MM.1S (cell line): ENCODE results near the gene DTX3.

Experiments
- DNase-seq: peaks from one replicate; pipeline ENCODE4 v3.0.0-alpha.2; 2015
- H2AFZ ChIP-seq: fragments of 300-600 bp; sonication (generic); 2 replicates; pipeline ENCODE4 v1.6.0; 2016; ENCODE audit warnings: antibody characterized with exemption, low read length
- H3F3A ChIP-seq: fragments of 300-600 bp; sonication (generic); 2 replicates; pipeline ENCODE4 v1.6.1; 2016; ENCODE audit warnings: mild to moderate bottlenecking, antibody characterized with exemption, low read length, moderate library complexity, mixed read lengths; ENCODE audit not compliant: insufficient read depth
- H3K27ac ChIP-seq: fragments of 300-600 bp; sonication (generic); 2 replicates; pipeline ENCODE4 v1.5.1; 2016; ENCODE audit warnings: mild to moderate bottlenecking, low read length
- H3K27me3 ChIP-seq: fragments of 300-600 bp; sonication (generic); replicated peaks from 2 replicates; pipeline ENCODE4 v1.6.0; 2016; ENCODE audit warnings: low read length; ENCODE audit not compliant: insufficient read depth
- H3K36me3 ChIP-seq: fragments of 300-600 bp; sonication (generic); replicated peaks from 2 replicates; pipeline ENCODE4 v1.6.1; 2016; ENCODE audit warnings: mild to moderate bottlenecking, low read length, mixed read lengths; ENCODE audit not compliant: insufficient read depth
- H3K4me1 ChIP-seq: fragments of 300-600 bp; sonication (generic); 2 replicates; pipeline ENCODE4 v1.6.1; 2016; ENCODE audit warnings: low read length, mixed read lengths
- H3K4me2 ChIP-seq: fragments of 300-600 bp; sonication (generic); 2 replicates; pipeline ENCODE4 v1.6.0; 2016; ENCODE audit warnings: low read depth, low read length
- H3K4me3 ChIP-seq: fragments of 300-600 bp; sonication (generic); 2 replicates; pipeline ENCODE4 v1.5.1; 2016; ENCODE audit warnings: low read length, mixed read lengths
- H3K79me2 ChIP-seq: fragments of 300-600 bp; sonication (generic); 2 replicates; pipeline ENCODE4 v1.6.1; 2016; ENCODE audit warnings: mixed run types, low read length, mixed read lengths
- H3K9ac ChIP-seq: fragments of 300-600 bp; sonication (generic); 2 replicates; pipeline ENCODE4 v1.6.1; 2016; ENCODE audit warnings: low read length, mixed read lengths
- H3K9me2 ChIP-seq: fragments of 300-600 bp; sonication (generic); replicated peaks from 2 replicates; pipeline ENCODE4 v1.6.1; 2016; ENCODE audit warnings: mild to moderate bottlenecking, low read length, mixed read lengths; ENCODE audit not compliant: insufficient read depth
- H3K9me3 ChIP-seq: fragments of 300-600 bp; sonication (generic); replicated peaks from 2 replicates; pipeline ENCODE4 v1.6.1; 2016; ENCODE audit warnings: mild to moderate bottlenecking, low read length, mixed read lengths; ENCODE audit not compliant: insufficient read depth
- H4K20me1 ChIP-seq: fragments of 300-600 bp; sonication (generic); 2 replicates; pipeline ENCODE4 v1.6.1; 2016; ENCODE audit warnings: mild to moderate bottlenecking, low read length, moderate library complexity, mixed read lengths; ENCODE audit not compliant: insufficient read depth
- EZH2 ChIP-seq: fragments of 300-600 bp; sonication (generic); optimal IDR thresholded peaks from 2 replicates; pipeline ENCODE3; 2017; ENCODE audit warnings: low read depth, mild to moderate bottlenecking, antibody characterized with exemption, low read length, mixed read lengths
- EZH2phosphoT487 ChIP-seq: fragments of 300-600 bp; sonication (generic); IDR thresholded peaks from 2 replicates; pipeline ENCODE4 v1.6.1; 2018; ENCODE audit warnings: antibody characterized with exemption, low read length
- TF ChIP-seq, protein P1 (sequence below): fragments of 300-600 bp; sonication (generic); IDR thresholded peaks from 2 replicates; pipeline ENCODE4 v1.5.1; 2016; ENCODE audit warnings: antibody characterized with exemption, low read length, mixed read lengths

Gene DTX3

DNA sequence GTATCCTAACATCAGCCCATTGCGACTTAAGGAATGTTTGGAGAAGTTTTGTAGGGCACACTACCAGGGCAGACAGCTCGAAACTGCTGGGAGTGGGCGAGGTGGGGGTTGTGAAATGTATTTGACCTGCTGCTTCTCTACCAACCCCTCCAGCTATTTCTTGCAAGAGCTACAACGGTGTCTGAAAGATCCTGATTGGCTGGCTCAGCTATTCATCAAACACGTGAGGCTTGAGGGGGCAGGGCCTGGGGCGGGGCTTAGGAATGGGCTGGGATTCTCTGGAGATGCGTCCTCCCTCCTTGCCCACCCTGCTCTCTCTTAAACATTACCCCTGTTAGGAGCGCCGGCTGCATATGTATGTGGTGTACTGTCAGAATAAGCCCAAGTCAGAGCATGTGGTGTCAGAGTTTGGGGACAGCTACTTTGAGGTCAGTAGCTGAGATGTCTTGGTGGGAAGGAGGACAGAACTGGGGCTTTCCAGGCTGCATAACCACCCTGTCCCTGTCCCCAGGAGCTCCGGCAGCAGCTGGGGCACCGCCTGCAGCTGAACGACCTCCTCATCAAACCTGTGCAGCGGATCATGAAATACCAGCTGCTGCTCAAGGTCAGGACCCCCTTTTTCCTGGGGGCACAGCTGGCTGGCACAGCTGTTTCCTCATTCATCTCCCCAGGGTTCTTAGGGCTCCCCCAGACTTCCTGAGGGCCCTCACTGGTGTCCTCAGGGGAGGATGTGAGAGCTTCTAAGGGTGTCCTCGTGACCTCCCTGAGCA, 9.7 kb downstream of the DTX3 start:
- DNase-seq, result peak; percentile 30
- H3K9ac ChIP-seq, result no peak overlapping the region

DNA sequence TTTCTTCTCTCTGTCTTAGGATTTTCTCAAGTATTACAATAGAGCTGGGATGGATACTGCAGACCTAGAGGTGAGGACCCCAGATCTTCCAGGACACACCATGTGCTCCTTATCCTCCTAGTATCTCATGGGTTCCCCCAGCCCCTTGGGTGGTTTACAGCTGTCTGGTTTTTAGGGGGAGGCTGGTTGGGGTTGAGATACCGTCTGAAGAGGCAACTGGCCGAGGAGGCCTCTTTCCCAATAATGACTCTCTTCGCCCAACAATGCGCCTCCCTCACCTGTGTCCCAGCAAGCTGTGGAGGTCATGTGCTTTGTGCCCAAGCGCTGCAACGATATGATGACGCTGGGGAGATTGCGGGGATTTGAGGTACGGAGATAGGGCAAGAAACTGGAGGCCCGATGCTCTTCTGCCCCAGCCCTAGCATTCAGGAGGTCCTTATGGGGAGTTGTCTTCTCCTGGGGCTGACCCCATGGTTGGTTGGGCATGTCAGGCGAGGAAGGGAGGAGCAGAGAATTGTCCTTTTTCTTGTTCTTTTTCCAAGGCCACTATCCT, 10.4 kb downstream of the DTX3 start:
- H3K4me3 ChIP-seq, result no peak overlapping the region
- no peaks in the 10 kb centered on the region for H3F3A ChIP-seq
- H3K79me2 ChIP-seq, result no peaks in the 10 kb centered on the region
- no peaks in the 10 kb centered on the region for H3K36me3 ChIP-seq
- H3K4me2 ChIP-seq, result no peak overlapping the region
- no peaks in the 10 kb centered on the region for H3K9me3 ChIP-seq
- H4K20me1 ChIP-seq, result no peaks in the 10 kb centered on the region
- H3K27ac ChIP-seq, result no peak overlapping the region
- TF ChIP-seq, protein P1, sequence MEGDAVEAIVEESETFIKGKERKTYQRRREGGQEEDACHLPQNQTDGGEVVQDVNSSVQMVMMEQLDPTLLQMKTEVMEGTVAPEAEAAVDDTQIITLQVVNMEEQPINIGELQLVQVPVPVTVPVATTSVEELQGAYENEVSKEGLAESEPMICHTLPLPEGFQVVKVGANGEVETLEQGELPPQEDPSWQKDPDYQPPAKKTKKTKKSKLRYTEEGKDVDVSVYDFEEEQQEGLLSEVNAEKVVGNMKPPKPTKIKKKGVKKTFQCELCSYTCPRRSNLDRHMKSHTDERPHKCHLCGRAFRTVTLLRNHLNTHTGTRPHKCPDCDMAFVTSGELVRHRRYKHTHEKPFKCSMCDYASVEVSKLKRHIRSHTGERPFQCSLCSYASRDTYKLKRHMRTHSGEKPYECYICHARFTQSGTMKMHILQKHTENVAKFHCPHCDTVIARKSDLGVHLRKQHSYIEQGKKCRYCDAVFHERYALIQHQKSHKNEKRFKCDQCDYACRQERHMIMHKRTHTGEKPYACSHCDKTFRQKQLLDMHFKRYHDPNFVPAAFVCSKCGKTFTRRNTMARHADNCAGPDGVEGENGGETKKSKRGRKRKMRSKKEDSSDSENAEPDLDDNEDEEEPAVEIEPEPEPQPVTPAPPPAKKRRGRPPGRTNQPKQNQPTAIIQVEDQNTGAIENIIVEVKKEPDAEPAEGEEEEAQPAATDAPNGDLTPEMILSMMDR, result no peak
- TF ChIP-seq EZH2 (no peak), EZH2phosphoT487 (no peak)
- H3K9me2 ChIP-seq, result no peaks in the 10 kb centered on the region
- H3K9ac ChIP-seq, result no peak overlapping the region
- peaks cover 21% of the 10 kb centered on the region for H3K27me3 ChIP-seq
- H3K4me1 ChIP-seq, result peaks cover 5% of the 10 kb centered on the region; the same call in 1 of the 2 replicates
- no peak overlapping the region for H2AFZ ChIP-seq
- DNase-seq, result no peak

More for the DNA sequence above, 9.7 kb downstream of the DTX3 start:
- H4K20me1 ChIP-seq, result no peaks in the 10 kb centered on the region
- H3K9me2 ChIP-seq, result no peaks in the 10 kb centered on the region
- TF ChIP-seq EZH2phosphoT487, result no peak
- no peak for TF ChIP-seq EZH2
- TF ChIP-seq, protein P1, result no peak
- peaks cover 15% of the 10 kb centered on the region for H3K27me3 ChIP-seq
- no peak overlapping the region for H3K4me3 ChIP-seq
- H3K9me3 ChIP-seq, result no peaks in the 10 kb centered on the region
- H3K4me2 ChIP-seq, result peak overlapping the region; percentile 11; the same call in 1 of the 2 replicates
- H3K4me1 ChIP-seq, result peaks cover 5% of the 10 kb centered on the region; the same call in 1 of the 2 replicates
- no peaks in the 10 kb centered on the region for H3K36me3 ChIP-seq
- no peaks in the 10 kb centered on the region for H3F3A ChIP-seq
- no peak overlapping the region for H3K27ac ChIP-seq
- no peaks in the 10 kb centered on the region for H3K79me2 ChIP-seq
- peak overlapping the region; percentile 22; the same call in 1 of the 2 replicates for H2AFZ ChIP-seq

DNA sequence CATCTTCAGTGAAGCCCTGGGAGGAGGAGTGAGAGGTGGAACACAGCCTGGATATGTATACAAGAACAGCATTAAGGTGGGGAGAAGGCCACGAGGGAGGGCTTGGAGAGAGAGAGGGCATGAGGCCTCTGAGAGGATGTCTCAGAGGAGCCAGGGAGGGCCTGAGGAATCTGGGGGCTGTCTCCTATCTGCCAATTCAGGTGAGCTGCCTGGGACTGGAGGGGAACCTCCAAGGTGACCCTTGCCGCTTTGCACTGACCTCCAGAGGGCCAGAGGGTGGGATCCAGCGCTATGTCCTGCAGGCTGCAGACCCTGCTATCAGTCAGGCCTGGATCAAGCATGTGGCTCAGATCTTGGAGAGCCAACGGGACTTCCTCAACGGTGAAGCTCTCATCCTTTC, 11.0 kb downstream of the DTX3 start:
- TF ChIP-seq, protein P1, result no peak
- TF ChIP-seq EZH2phosphoT487 (no peak), EZH2 (no peak)
- Histone ChIP-seq H3K79me2 (no peaks in the 10 kb centered on the region), H3K9me3 (no peaks in the 10 kb centered on the region), H3K9me2 (no peaks in the 10 kb centered on the region), H3K9ac (no peak overlapping the region), H2AFZ (no peak overlapping the region), H3K27ac (no peak overlapping the region), H3K36me3 (no peaks in the 10 kb centered on the region), H3F3A (no peaks in the 10 kb centered on the region), H3K27me3 (peaks cover 27% of the 10 kb centered on the region), H3K4me1 (peaks cover 5% of the 10 kb centered on the region; the same call in 1 of the 2 replicates), H3K4me2 (no peak overlapping the region), H3K4me3 (no peak overlapping the region), H4K20me1 (no peaks in the 10 kb centered on the region)
- no peak for DNase-seq
